HG03520 (cell line): ENCODE data around the gene FBN3.
A peak's percentile ranks its signal among the peaks of the same experiment; 100 is the strongest.
"Not testable (repeated sequence)": the region's sequence is repeated elsewhere in the genome, so short reads cannot be mapped to it uniquely, and the experiment has no call there.

ENCODE experiments used
- ATAC-seq: cut with Tn5 transposase; IDR thresholded peaks from one replicate; pipeline ENCODE4 v1.9.1; 2021; ENCODE audit warnings: mild to moderate bottlenecking, moderate library complexity; ENCODE audit not compliant: unreplicated experiment

FBN3 gene

GRCh38 chr19:8064911-8065874, 84.2 kb downstream of the FBN3 start:
- ATAC-seq = no peak

DNA sequence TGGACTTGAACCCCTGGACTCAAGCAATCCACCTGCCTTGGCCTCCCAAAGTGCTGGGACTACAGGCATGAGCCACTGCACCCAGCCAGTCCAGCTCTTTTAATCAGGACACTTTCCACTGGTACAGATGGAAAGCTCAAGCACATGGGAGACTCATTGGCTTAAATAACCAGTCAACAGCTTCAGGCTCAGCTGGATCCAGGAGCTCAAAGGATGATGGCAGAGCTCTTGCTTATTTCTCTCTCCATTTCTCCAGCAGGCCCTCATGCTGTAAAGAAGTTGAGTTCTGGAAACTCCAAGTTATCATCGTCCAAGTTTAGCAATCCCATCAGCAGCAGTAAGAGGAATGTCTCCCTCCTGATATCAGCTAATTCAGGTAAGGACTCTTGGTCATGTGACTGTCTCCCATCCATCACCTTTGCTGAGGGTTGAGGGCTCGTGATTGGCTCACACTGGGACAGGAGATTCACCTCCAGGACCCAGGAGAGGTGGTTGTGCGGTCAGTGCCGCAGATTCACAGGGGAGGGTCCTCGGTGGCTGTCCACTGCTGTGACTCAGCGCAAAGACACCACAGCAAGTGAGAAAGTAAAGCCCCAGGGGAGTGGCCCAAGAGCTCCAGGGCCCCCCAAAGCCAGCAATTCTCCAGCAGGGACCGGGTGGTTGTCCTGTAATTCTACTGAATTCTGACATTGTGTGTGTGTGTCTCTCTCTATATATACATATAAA, 91.7 kb downstream of the FBN3 start:
- no peak for ATAC-seq

DNA sequence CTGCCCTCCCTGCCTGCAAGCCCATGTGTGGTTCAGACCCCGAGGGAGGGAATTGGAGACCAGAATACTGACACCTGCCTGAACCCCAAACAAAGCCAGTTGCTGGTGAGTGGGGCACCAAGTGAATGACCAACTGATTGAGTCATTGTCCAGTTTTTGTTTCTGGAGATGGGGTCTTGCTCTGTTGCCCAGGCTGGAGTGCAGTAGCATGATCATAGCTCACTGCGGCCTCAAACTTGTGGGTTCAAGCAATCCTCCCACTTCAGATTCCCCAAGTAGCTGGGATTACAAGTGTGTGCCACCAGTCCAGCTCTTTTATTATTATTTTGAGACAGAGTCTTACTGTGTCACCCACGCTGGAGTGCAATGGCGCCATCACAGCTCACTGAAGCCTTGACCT, 92.9 kb downstream of the FBN3 start:
- no peak for ATAC-seq

DNA sequence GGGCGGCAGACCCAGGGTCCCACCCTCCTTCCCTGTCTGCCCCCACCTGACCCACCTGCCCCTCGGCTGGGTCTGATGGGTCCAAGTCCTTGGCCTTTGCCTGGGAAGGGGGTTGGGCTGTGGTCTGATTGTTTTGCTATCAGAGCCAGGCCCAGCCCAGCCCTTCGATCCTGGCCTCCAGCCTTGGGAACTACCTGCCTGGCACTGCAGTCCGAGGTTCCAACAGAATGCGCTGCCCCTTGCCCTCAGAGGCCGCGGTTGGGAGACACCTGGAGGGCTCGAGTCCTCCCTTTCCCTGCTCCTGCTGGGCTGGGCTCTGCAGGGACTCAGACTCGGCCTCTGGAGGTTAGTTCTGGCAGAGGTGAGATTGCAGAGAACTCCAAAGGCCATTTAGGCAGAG, 95.2 kb downstream of the FBN3 start:
- ATAC-seq = no peak

DNA sequence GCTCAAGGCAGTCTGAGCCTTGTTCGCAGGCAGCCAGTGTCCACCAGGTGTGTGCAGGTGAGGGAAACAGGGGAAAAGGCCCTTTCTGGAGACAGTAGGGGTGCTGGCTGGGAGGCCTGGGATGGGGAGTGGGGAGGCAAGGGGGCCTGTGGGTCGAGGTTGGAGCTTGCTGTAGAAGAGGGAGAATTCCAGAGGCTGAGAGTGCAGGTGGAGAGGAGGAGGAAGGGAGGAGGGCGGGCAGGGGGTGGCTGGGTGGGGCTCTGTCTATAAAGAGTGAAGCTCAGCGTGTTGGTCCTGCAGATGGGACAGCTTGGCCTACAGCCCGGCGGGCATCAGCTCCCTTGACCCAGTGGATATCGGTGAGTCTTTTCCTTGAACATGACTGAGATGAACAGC, 96.9 kb downstream of the FBN3 start, which contains the start of gene CCL25:
Gene CCL25 (plus strand): TSS at position 297 of the 396 bp plus-strand sequence. CDS start 290 bp downstream, outside the sequence.
- no peak for ATAC-seq

DNA sequence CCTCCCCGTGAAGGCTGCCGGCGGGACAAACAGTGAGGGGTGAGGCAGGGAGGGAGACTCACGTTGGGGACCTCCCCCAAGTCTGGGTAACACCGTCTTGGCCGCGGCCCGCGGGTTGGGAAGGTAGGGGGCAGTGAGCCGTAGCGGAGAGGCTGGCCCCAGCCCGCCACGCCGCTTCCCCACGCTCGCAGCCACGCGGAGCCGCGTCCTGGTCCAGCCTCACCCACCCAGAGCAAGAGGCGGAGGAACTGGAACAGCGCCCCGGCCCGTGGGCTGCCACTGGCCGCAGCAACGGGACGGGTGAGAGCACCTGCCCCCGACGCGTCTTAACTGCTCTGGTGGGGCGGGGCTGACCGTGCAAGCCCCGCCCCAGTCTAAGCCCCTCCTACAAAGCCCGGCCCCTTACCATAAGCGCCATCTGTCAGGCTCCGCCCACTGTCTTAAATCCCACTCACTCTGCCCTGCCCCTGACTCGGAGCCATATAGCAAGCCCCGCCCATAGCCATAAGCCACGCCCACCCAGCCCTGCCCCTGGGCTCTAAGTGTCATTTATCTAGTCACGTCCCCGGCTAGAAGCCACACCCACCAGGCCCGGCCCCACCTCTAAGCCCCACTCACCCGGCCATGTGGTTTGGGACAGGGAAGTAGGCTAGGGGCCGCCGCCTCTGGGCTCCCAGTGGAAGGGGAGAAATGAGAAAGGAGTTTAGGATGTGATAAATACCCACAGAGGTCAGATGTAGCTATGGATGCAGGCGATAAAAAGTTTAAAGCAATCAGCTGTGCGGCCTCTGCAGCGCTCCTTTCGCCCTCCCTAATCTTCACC, 98.9 kb downstream of the FBN3 start:
- peak; percentile 71 for ATAC-seq

DNA sequence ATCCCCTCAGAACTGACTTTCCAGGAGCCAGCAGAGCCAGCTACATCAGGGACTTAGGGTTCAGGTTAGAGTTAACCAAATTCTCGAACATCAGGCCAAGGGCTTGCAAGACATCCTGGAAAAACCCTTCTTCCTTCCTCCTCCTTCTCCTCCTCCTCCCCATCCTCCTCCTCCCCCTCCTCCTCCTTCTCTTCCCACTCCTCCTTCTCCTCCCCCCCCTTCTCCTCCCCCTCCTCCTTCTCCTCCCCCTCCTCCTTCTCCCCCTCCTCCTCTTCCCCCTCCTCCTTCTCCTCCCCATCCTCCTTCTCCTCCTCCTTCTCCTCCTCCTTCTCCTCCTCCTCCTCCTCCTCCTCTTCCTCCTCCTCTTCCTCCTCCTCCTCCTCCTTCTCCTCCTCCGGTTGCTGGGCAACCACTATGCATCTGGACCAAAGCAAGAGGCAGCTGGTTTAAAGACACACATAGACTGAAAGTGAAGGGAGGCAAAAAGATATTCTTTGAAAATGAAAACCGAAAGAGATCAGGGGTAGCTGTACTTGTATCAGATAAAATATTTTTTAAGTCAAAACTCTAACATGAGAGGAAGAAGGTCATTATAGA, 102.7 kb downstream of the FBN3 start:
- ATAC-seq = no peak

DNA sequence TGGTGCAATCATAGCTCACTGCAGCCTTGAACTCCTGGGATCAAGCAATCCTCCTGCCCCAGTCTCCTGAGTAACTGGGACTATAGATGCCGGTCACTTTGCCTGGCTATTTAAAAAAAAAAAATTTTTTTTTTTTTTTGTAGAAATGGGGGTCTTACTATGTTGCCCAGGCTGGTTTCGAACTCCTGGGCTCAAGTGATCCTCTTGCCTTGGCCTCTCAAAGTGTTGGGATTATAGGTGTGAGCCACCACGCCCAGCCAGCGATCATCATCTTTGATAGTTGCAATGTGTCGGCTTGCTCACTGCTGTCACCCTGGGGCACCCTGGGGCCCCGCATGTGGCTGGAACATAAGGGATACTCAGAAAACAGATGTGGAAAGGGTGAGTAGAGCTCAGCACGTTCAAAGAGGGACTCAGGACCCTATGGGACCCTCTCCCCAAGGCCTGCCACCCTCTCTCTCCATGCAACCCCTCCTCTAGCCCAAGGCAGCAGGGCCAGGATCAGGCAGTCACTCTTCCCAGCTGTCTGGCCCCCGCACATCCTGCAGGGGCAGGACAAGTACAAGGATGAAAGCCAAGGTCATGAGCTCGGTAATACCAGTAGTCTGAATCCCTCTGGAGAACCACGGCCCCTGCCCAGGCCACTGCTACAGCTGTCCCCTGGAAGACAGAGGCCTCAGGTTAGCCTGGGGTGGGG, 103.4 kb downstream of the FBN3 start:
- no peak for ATAC-seq

GRCh38 chr19:8044018-8044417, 105.4 kb downstream of the FBN3 start:
- no peak for ATAC-seq

DNA sequence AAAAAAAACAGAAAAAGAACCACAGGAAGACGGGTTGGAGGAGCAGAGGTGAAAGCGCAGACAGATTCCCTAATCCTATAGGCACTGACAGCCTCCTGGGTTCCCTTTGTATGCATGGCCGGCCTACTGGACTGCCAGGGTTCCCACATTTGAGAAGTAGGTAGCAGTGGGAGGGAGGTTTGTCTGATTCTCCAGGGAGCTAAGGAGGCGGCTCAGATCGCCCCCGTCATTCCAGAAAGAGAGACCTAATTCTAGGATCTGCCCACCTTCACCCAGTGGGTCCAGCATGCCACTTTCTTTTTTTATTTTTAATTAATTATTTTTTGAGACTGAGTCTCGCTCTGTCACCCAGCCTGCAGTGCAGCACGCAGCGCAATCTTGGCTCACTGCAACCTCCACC, 106.5 kb downstream of the FBN3 start:
- no peak for ATAC-seq

- ATAC-seq = no peak
These were observed 107.9 kb downstream of the FBN3 start for GRCh38 chr19:8041531-8041931.

DNA sequence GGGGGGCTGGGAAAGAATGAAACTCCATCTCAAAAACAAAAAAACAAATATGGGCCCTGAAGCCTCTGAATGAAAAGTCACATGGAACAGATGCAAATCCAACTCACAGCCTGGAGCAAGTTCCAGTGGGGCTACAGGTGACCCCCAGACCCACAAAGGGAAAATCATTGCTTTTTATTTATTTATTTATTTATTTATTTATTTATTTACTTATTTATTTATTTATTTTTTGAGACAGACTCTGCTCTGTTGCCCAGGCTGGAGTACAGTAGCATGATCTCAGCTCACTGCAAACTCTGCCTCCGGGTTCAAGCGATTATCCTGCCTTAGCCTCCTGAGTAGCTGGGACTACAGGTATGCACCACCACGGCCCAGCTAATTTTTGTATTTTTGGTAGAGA, 110.2 kb downstream of the FBN3 start:
- no peak for ATAC-seq

GRCh38 chr19:8038815-8039214, 110.6 kb downstream of the FBN3 start:
- ATAC-seq = no peak

DNA sequence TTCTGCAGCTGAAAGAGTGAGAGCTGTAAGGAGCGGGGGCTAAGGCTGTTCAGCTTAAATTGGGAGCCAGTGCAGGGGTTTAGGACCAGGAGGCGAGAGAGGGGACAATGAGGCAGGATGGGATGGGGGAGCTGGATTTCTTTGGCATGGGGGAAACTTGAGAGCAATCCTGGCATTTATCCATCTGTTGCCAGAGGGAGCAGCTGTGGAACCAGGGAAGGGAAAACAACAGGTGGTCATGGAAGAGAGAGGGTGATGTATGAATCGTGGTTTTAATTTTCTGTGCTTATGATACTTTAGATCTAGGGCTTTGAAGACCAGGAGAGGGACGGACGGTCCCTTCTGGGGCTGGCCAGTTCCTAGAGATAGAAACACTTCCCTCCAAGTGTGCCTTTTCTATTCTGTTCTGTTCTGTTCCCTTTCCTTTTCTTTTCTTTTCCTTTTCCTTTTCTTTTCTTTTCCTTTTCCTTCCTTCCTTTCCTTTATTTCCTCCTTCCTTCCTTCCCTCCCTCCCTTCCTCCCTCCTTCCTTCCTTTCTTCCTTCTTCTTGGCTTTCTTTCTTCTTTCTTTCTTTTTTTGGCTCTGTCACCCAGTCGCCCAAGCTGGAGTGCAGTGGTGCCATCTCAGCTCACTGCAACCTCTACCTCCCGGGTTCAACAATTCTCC, 112.8 kb downstream of the FBN3 start:
- no peak for ATAC-seq

GRCh38 chr19:8034178-8034525, 115.2 kb downstream of the FBN3 start:
- ATAC-seq = no peak

DNA sequence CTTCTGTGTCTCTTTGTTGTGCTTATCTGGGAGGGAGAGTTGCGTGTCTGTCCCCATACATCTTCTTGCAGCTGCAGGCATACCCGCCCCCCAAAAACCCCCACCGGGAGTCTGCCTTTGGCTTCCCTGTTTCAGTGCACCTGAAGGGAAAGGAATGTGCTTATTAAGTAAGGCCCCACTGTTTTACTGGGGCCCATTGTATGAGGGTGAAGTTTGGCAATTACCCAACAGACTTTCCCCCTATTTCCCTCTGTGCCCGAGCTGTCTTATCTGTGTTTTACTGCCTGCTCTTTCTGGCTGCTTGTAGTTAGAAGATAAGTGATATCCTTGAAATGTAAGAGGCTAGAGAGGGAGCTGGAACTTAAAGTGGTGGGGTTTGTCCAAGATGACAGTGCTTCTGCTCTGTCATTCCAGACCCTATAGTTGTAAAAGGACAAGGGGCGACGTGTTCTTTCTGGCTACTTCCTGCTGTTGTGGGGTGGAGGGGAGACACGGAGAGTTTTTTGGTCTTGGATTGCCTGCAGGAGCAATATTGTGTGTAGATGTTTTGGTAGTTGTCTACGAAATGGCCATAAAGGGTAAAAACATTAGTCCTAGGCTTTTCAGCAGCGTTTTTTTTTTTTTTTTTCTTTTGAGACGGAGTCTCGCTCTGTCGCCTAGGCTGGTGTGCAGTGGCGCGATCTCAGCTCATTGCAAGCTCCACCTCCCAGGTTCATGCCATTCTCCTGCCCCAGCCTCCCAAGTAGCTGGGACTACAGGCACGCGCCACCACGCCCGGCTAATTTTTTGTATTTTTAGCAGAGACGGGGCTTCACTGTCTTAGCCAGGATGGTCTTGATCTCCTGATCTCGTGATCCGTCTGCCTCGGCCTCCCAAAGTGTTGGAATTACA, 115.9 kb downstream of the FBN3 start:
- not testable (repeated sequence) for ATAC-seq

GRCh38 chr19:8030960-8031359, 118.4 kb downstream of the FBN3 start:
- ATAC-seq = no peak

DNA sequence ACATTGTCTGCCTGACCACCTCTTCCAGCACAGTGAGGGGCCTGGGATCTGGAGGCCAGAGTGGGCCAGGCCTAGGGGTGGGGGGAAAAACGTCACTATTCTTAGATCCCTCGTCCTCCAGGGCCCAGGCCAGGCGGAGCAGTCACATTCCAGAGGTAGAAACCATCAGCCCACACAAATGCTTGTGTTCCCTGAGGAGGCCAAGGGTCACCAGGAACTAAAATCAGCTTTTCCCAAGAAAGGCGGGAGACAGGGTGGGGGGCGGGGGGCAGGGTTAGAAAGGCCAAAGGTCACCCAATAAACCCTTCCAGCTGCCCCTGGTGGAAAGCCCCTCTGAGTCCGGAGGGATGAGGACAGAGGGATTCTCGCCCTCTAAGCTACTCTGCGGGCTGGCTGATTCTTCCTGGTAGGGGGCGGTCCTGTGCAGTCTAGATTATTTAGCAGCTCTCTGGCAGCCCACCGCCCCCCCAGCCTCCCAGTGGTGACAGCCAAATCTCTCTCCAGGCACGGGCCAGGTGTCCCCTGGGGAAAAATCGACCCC, 120.4 kb downstream of the FBN3 start:
- no peak for ATAC-seq
